Caco-2 (cell line): ENCODE measurements around the gene PCARE. TPM values are rescaled to one million over a fixed set of nuclear protein-coding genes. Genes with fewer than 3 reads are reported as not detected.

Experiments
- BruUV-seq: library from RNA; stranded (reverse); fragments of 400-500 nt; replicated peaks from 2 replicates; lab custom pipeline; 2021; lab: Mats Ljungman, UMichigan
- CTCF ChIA-PET: fragments of 300-600 bp; sonication (Branson Sonifier 250); formaldehyde crosslinking; loops from one replicate; lab custom pipeline; 2022; ENCODE audit warnings: antibody characterized with exemption; lab: Charles Lee
- POLR2A ChIA-PET: fragments of 300-600 bp; sonication (Branson Sonifier 250); formaldehyde crosslinking; loops from one replicate; lab custom pipeline; 2022; ENCODE audit warnings: antibody characterized with exemption; lab: Charles Lee
- DNase-seq, 2 experiments: peaks; one replicate each; pipeline versions ENCODE4 v3.0.0 to v3.0.0-alpha.2; 2020 to 2022
- H3K27me3 ChIP-seq: replicated peaks from 2 replicates; pipeline ENCODE4 v1.6.0; 2011; ENCODE audit warnings: low read length; ENCODE audit not compliant: control insufficient read depth, insufficient read depth
- H3K36me3 ChIP-seq: 2 replicates; pipeline ENCODE4 v1.5.1; 2011; ENCODE audit warnings: low read length; ENCODE audit not compliant: control insufficient read depth, insufficient read depth
- H3K4me1 ChIP-seq: fragments of 250-450 bp; sonication (Bioruptor Pico); 2 replicates; pipeline ENCODE4 v1.5.1; 2020; ENCODE audit warnings: mild to moderate bottlenecking
- H3K4me3 ChIP-seq: 2 replicates; pipeline ENCODE4 v1.5.1; 2011; ENCODE audit warnings: low read depth, mild to moderate bottlenecking, control low read depth, low read length
- H3K9me3 ChIP-seq: fragments of 250-450 bp; sonication (Bioruptor Pico); 2 replicates; pipeline ENCODE4 v1.5.1; 2020; ENCODE audit warnings: mild to moderate bottlenecking, moderate library complexity
- H3K27ac Mint-ChIP-seq: one replicate; pipeline ENCODE4 v1.8.0; 2022; ENCODE audit warnings: mixed read lengths; ENCODE audit not compliant: unreplicated experiment
- H3K27me3 Mint-ChIP-seq: one replicate; pipeline ENCODE4 v1.8.0; 2022; ENCODE audit warnings: mixed read lengths; ENCODE audit not compliant: insufficient read depth, unreplicated experiment
- H3K36me3 Mint-ChIP-seq: one replicate; pipeline ENCODE4 v1.8.0; 2022; ENCODE audit warnings: mild to moderate bottlenecking, mixed read lengths; ENCODE audit not compliant: insufficient read depth, unreplicated experiment
- H3K4me1 Mint-ChIP-seq: one replicate; pipeline ENCODE4 v1.8.0; 2022; ENCODE audit warnings: low read depth, mixed read lengths; ENCODE audit not compliant: unreplicated experiment
- H3K4me3 Mint-ChIP-seq: one replicate; pipeline ENCODE4 v1.8.0; 2022; ENCODE audit warnings: mild to moderate bottlenecking, moderate library complexity, mixed read lengths; ENCODE audit not compliant: unreplicated experiment
- H3K9me3 Mint-ChIP-seq: one replicate; pipeline ENCODE4 v1.8.0; 2022; ENCODE audit warnings: mixed read lengths; ENCODE audit not compliant: unreplicated experiment
- CTCF ChIP-seq, 2 experiments: fragments of 200-600 bp in 1 of 2; IDR thresholded peaks; 1 replicate in 1 of 2; 2 replicates in 1 of 2; pipeline versions ENCODE4 v1.5.1 to v1.8.0; 2011 to 2022; ENCODE audit warnings: antibody characterized with exemption in 1 of 2, control low read depth in 1 of 2, inconsistent platforms in 1 of 2, low read depth in 1 of 2, low read length in 1 of 2, mild to moderate bottlenecking in 1 of 2, moderate library complexity in 1 of 2; ENCODE audit not compliant: insufficient read depth in 1 of 2, severe bottlenecking in 1 of 2, unreplicated experiment in 1 of 2
- intact Hi-C: fragments of 100-400 bp; cut with micrococcal nuclease; formaldehyde crosslinking; loops from one replicate; pipeline ENCODE4 v1.10.0; 2022; ENCODE audit not compliant: unreplicated experiment
- total RNA-seq: library from RNA; stranded (reverse); gene quantifications from 2 replicates; pipeline ENCODE4 v1.2.3, GENCODE V29; 2022

The PCARE gene
- total RNA-seq, 1 experiment from 2014 or later: not detected

- POLR2A ChIA-PET: no interaction called here
- no peaks in the 10 kb centered on the region for H3K9me3 Mint-ChIP-seq
- H3K4me1 ChIP-seq: 0 out of 2 replicates have a peak, but pooled peaks cover 4% of the 10 kb centered on the region
- H3K4me1 Mint-ChIP-seq: peaks cover under 1% of the 10 kb centered on the region
- H3K4me3 Mint-ChIP-seq: no peak overlapping the region
- H3K27me3 Mint-ChIP-seq: no peaks in the 10 kb centered on the region
- H3K4me3 ChIP-seq: no peak overlapping the region
- no peak for DNase-seq
- H3K36me3 ChIP-seq: no peaks in the 10 kb centered on the region
- no peak overlapping the region for H3K27ac Mint-ChIP-seq
- no peak for TF ChIP-seq CTCF (IDR thresholded peaks at IDR 0.05; ENCODE audit: insufficient read depth in 1 of 2, low read depth in 1 of 2, low read length in 1 of 2, severe bottlenecking in 1 of 2, unreplicated experiment in 1 of 2)
- BruUV-seq: no TSS peak
- no peaks in the 10 kb centered on the region for H3K27me3 ChIP-seq
- intact Hi-C loops: no loop called here
- no peaks in the 10 kb centered on the region for H3K36me3 Mint-ChIP-seq
- CTCF ChIA-PET: no interaction called here
- no peaks in the 10 kb centered on the region for H3K9me3 ChIP-seq
These were observed 27.1 kb downstream of the PCARE start for GRCh38 chr2:29047083-29047845.

GRCh38 chr2:29046321-29046720 is 28.0 kb downstream of the PCARE start:
- ChIA-PET POLR2A (interaction anchor here (0.6 kb wide), 1 partner anchor 13 kb away, joined by 3 read pairs; no protein-coding TSS in a partner anchor), CTCF (no interaction called here)
- 0 out of 2 replicates have a peak, but pooled peaks cover 4% of the 10 kb centered on the region for H3K4me1 ChIP-seq
- no peaks in the 10 kb centered on the region for H3K36me3 ChIP-seq
- no peaks in the 10 kb centered on the region for H3K9me3 ChIP-seq
- no peaks in the 10 kb centered on the region for H3K27me3 Mint-ChIP-seq
- H3K4me3 ChIP-seq: no peak overlapping the region
- no peak overlapping the region for H3K4me3 Mint-ChIP-seq
- no peaks in the 10 kb centered on the region for H3K9me3 Mint-ChIP-seq
- no peaks in the 10 kb centered on the region for H3K36me3 Mint-ChIP-seq
- H3K27ac Mint-ChIP-seq: no peak overlapping the region
- no peak for TF ChIP-seq CTCF (IDR thresholded peaks at IDR 0.05; ENCODE audit: insufficient read depth in 1 of 2, low read depth in 1 of 2, low read length in 1 of 2, severe bottlenecking in 1 of 2, unreplicated experiment in 1 of 2)
- no peaks in the 10 kb centered on the region for H3K27me3 ChIP-seq
- H3K4me1 Mint-ChIP-seq: no peaks in the 10 kb centered on the region
- no TSS peak for BruUV-seq
- intact Hi-C loops: no loop called here
- DNase-seq: no peak

- intact Hi-C loops: no loop called here
- TF ChIP-seq CTCF (IDR thresholded peaks at IDR 0.05; ENCODE audit: insufficient read depth in 1 of 2, low read depth in 1 of 2, low read length in 1 of 2, severe bottlenecking in 1 of 2, unreplicated experiment in 1 of 2): no peak
- Mint-ChIP-seq H3K4me1 (no peaks in the 10 kb centered on the region), H3K27me3 (no peaks in the 10 kb centered on the region), H3K27ac (no peak overlapping the region), H3K4me3 (no peak overlapping the region), H3K9me3 (no peaks in the 10 kb centered on the region), H3K36me3 (no peaks in the 10 kb centered on the region)
- Histone ChIP-seq H3K4me1 (0 out of 2 replicates have a peak, but pooled peaks cover 4% of the 10 kb centered on the region), H3K36me3 (no peaks in the 10 kb centered on the region), H3K4me3 (no peak overlapping the region), H3K9me3 (no peaks in the 10 kb centered on the region), H3K27me3 (no peaks in the 10 kb centered on the region)
- CTCF ChIA-PET: no interaction called here
- no peak for DNase-seq
- POLR2A ChIA-PET: no interaction called here
- no TSS peak for BruUV-seq
These were observed 29.9 kb downstream of the PCARE start for GRCh38 chr2:29044459-29044858.
